Keratinocyte (primary cell): Measurements from ENCODE around the gene HELB.

Experiments used
- EZH2 ChIP-seq: IDR thresholded peaks from one replicate; pipeline ENCODE4 v1.6.1; 2012; ENCODE audit warnings: inconsistent platforms, mild to moderate bottlenecking, low read length, moderate library complexity
- TF ChIP-seq, protein P1 (sequence below), 3 experiments: IDR thresholded peaks in 1 of 3; conservative IDR thresholded peaks in 1 of 3; optimal IDR thresholded peaks in 1 of 3; 2 replicates in 2 of 3; 3 replicates in 1 of 3; pipeline versions ENCODE3 to v1.5.1; 2011; ENCODE audit warnings: low read length in 3 of 3, mild to moderate bottlenecking in 3 of 3, moderate library complexity in 2 of 3, control low read depth in 1 of 3, inconsistent platforms in 1 of 3; ENCODE audit not compliant: insufficient read depth in 2 of 3; ENCODE audit errors: extremely low read depth in 1 of 3

DNA sequence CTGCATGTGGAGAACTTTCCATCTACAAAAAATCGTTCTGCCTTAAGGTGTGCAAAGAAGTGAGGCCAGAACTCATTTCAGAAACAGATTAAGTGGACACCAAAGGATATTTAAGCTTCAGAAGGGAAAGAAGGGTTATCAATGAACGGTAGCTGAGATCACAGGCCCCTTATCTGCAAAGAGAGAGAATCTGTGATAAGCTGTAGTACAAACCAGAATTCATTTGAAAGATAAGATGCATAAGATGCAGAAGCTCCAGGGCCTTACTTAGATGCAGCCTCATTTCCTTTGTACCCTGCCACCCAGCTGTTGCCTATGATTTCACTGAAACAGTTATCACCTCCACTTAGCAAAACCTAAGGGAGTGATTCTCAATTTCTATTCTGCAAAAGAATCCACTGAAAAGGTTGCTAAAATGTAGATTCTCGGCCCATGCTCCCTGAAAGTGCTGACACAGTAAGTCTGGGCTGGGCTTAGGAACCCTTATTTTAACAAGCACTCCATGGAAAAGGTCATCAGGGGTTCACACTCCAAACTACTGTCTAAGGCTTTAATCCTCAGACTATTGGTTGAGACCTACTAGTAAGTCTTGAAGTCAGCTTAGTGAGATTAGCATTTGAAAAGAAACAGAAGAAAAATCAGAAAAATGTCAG is 64.8 kb downstream of the HELB start:
- no peak for TF ChIP-seq EZH2
- TF ChIP-seq, protein P1, sequence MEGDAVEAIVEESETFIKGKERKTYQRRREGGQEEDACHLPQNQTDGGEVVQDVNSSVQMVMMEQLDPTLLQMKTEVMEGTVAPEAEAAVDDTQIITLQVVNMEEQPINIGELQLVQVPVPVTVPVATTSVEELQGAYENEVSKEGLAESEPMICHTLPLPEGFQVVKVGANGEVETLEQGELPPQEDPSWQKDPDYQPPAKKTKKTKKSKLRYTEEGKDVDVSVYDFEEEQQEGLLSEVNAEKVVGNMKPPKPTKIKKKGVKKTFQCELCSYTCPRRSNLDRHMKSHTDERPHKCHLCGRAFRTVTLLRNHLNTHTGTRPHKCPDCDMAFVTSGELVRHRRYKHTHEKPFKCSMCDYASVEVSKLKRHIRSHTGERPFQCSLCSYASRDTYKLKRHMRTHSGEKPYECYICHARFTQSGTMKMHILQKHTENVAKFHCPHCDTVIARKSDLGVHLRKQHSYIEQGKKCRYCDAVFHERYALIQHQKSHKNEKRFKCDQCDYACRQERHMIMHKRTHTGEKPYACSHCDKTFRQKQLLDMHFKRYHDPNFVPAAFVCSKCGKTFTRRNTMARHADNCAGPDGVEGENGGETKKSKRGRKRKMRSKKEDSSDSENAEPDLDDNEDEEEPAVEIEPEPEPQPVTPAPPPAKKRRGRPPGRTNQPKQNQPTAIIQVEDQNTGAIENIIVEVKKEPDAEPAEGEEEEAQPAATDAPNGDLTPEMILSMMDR (optimal IDR thresholded peaks at IDR 0.05 in 1 of 3, IDR thresholded peaks at IDR 0.05 in 1 of 3, conservative IDR thresholded peaks at IDR 0.05 in 1 of 3; ENCODE audit: extremely low read depth in 1 of 3, insufficient read depth in 2 of 3, low read length in 3 of 3): no peak
